ENCODE results near the gene WWC2.

- TF ChIP-seq EZH2 (IDR thresholded peaks at IDR 0.05) (no peak), POLR2AphosphoS5 (IDR thresholded peaks at IDR 0.05; ENCODE audit: borderline replicate concordance, low read depth, low read length) (no peak), FOXP2 (optimal IDR thresholded peaks at IDR 0.05; ENCODE audit: control extremely low read depth, extremely low read length, insufficient read depth) (no peak)
Observed at GRCh38 chr4:183201331-183201730, 102.3 kb downstream of the WWC2 start.
